Activated gamma-delta T cell (primary cell): Measurements from ENCODE around the gene HSPE1.
A peak's percentile ranks its signal among the peaks of the same experiment; 100 is the strongest.
"Not testable (repeated sequence)": the region's sequence is repeated elsewhere in the genome, so short reads cannot be mapped to it uniquely, and the experiment has no call there.

Experiments used
- DNase-seq: peaks from one replicate; lab custom pipeline; 2025; lab: John Stamatoyannopoulos, UW
- total RNA-seq, 2 donors: gene quantifications; one replicate each; lab custom pipeline; 2026; lab: John Stamatoyannopoulos, UW

Gene HSPE1
- 12.8 to 14.0 reads per million in 2 donors for total RNA-seq

DNA sequence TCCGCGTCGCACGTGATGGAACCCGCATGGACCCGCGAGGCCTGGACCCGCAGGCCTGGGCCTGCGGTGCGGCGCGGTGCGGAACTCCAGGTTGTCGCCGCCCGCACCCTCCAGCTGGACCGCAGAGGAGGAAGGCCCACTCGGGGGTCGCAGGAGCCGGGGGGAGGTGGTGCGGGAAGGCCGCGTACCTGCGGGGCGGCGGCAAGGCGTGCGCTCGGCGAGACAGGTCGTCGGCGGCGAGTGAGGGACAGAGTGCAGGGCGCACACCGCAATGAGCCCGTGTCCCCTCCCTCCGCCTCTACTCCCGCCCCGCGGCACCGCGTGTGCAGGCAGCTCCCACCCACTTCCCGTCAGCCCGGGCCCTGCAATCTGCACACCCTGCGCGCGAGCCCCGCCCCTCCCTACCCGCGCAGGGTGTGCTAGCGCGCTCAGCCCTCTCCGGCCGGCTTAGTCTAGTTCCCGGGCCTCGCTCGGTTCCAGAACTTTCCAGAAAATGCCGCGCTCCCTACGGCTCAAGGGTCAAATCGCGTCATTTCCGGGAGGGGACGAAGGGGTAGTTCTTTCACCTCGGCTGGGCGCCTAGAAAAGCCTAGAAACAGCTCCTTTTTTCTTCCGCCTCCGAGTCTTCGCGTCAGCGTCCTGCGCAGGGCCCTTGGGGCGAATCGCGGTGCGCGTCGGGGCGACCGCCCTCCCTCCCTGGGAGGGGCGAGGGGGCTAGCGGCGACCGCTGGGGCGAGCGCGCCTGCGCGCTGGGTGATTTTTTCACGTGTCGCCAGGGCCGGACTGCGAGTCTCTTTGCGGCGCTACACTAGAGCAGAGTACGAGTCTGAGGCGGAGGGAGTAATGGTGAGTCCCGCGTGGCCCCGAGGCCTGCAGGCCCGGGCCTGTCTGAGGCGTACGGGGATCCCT, at the start of gene HSPE1, which contains the start of gene HSPD1:
TSS of gene HSPE1 (plus strand) at position 786 of the 909 bp plus-strand sequence. CDS start at position 844, 58 bp downstream.
TSS of gene HSPD1 (minus strand) at position 247 of the 909 bp plus-strand sequence. CDS start 992 bp downstream, outside the sequence.
- DNase-seq: peak; percentile 96

DNA sequence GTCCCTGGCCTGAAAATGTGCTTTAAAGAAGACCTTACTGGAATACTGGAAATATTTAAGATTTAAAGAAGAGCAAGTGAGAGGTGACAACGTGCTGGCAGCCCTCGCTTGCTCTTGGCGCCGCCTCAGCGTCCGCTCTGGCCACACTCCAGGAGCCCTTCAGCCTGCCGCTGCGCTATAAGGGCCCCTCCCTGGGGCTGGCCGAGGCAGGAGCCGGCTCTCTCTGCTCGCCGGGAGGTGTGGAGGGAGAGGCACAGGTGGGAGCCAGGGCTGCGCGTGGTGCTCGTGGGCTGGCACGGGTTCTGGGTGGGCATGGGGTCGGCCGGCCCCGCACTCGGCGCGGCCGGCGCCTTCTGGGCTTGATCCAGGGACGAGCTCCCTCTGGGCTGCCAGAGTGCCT, 49.7 kb upstream of the HSPE1 start:
- DNase-seq: no peak

DNA sequence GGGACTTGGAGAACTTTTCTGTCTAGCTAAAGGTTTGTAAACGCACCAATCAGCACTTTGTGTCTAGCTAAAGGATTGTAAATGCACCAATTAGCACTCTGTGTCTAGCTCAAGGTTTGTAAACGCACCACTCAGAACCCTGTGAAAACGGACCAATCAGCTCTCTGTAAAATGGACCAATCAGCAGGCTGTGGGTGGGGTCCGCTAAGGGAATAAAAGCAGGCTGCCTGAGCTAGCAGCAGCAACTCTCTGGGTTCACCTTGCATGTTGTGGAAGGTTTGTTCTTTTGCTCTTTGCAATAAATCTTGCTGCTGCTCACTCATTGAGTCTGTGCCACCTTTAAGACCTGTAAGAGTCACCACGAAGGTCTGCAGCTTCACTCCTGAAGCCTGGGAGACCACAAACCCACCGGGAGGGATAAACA, 49.2 kb upstream of the HSPE1 start:
- DNase-seq: not testable (repeated sequence)

DNA sequence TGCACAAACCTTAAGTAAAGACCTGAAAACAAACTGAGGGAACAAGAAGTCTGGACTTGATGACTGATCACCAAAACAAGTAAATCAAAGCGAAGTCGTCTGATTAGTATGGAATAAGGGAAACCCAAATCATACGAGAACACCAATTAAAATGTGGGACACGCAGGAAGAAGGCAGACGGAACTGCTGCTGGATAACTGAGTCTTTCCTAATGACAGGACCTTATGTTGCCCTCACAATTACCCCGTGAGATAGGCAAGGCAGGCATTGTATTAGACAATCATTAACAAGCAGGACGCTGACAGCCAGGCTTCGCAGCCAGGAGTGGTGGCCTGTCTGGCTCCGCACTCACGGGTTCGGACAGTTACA, 47.4 kb upstream of the HSPE1 start:
- DNase-seq: no peak

DNA sequence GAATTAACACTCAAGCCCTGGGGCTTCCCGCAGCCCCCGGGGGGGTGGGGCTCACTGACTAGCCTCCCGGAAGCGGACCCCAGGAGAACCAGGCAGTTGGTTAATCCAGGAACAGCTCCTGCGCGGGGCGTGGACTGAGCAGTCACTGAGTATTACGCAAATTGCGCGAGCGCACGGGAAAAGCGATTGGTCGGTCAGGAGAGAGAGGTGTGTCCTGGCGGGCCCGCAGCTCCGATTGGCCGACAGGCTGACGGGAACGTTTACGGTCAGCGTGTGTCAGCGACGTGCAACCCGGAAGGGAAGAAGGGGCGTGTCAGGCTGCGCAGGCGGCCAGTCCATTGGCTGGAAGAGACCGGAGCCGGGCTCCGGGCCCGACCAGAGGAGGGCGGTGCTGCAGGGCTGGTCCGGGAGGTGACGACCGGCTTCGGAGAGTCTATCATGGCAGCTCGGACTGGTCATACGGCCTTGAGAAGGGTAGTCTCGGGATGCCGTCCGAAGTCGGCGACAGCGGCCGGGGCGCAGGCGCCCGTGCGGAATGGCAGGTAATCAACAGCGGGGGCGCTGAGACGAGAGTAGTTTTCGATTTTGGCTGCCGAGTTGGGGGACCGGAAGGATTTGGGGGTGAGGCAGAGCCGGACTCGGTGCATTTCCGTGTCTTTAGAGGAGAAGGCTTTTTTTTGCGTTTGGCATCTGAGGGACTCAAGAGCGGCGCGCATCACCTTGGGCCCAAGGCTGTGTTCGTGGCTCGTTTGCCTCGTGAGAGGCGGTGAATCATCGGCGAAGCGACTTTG, 46.9 kb upstream of the HSPE1 start, which contains the start of gene COQ10B:
TSS of gene COQ10B (plus strand) at position 430 of the 791 bp plus-strand sequence. CDS start at position 439, 9 bp downstream.
- DNase-seq: peak; percentile 97

DNA sequence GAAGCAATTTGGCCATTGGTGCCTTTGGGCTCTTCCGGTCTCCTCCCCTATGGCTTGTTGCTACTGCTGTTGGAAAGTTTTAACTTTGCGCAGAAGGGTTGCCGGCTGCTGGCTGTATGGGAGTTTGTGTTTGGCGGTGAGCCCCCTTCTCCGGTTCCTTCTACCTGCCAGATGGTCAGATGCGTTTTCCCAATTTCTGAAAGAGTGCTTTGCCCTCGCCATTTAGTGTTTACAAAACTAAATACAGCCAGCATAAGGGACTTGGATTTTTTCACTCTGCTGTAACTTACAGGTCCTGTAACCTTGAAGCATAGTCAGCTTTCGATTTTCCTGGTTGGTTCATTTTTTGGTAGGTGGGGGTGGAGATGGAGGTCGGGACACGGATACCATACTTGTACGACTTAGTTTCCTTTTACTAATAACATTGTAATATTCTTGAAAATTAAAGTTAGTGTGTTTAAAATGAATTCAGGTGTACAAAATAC, 46.2 kb upstream of the HSPE1 start:
- DNase-seq: no peak

DNA sequence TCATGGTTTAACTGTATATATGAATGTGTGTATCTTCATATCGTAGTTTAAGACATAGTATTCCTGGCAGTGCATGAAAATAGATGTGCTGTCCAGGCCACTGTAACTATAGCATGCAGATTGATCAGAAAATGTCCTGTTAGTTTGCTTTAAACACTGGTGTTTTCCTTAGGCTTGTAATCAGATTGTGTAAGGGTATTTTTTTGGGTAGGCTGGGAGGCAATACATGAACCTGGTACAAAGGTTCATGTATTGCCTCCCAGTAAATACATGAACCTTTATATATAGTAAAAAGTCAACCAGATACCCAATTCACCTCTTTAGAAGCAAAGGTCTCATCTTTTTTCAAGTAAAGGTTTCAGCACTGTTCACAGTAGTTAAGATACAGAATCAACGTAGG, 45.3 kb upstream of the HSPE1 start:
- no peak for DNase-seq

DNA sequence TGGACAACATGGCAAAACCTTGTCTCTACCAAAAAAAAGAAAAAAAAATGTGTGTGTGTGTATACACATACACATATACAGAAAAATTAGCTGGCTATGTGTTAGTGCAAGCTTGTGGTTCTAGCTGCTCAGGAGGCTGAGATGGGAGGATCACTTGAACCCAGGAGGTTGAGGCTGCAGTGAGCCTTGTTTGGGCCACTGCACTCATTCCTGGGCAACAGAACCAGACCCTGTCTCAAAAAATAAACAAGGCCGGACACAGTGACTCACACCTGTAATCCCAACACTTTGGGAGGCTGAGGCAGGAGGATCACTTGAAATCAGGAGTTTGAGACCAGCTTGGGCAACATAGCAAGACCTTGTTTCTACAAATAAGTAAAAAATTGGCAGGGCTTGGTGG, 44.8 kb upstream of the HSPE1 start:
- DNase-seq: no peak

DNA sequence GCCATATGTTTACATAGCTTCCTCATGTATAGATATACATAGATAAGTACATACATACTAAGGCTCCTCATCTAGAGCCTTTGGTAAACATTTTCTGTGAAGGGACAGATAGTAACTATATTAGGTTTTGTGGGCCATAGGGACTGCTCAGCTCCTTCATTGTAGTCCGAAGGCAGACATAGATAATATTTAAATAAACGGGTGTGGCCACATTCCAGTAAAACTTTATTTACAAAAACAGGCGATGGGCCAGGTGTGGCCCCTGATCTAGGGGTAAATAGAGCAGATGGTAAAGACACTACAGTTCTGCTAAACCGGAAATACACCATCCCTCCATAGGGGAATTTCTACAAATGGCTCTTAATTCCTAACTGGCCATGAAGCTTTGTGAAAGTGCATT, 39.5 kb upstream of the HSPE1 start:
- no peak for DNase-seq

DNA sequence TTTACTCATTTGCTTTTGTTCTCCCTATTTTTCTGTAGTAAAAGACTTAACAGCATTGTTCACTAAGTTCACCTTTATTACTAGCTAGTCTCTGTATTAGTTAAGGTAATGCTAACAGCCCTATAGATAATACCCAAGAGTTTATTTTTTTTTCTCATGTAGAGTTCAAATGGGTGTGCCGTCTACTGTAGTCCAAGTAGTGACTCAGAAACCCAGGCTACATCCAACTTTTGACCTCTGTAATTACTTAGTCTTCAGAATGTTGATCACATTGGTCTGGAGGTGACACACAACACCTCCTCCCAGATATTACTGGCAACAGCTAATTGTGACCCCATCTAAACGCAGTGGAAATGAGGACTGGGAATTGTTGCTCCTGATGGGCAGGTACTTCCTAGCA, 39.1 kb upstream of the HSPE1 start:
- no peak for DNase-seq

DNA sequence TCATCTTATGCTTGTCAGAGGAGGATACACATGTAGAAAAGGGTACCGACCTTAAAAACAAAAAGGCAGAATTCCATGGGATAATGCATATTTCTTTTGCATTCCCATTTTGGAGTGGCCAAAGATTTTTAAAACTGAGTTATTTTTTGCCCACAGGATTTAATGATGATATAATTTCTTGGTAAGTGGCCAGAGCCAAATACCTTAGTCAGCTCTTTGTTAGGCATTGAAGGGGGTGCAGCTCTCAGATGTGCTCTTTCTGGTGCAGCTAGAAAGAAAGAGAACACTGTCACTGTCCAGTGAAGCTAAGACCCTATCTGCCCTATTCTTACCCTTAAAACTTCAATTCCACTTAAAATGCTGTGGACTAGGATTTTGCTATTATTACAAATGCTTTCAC, 36.0 kb upstream of the HSPE1 start:
- no peak for DNase-seq

DNA sequence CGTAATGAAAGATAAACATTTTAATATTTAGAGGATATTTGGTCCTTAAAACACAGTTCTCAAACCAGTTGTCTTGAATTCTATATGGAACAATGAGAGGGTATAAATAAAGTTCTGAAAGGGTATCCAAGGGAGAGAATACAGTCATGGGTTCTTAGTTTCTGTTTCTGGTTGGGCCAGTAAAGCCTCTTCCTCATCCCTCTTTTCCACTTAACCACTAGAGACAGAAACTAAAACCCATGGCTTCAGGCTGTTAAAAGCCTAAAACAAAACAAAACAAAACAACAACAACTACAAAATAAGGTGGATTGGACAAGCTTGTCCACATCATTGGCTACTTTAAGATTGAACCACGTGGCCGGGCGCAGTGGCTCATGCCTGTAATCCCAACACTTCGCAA, 28.0 kb upstream of the HSPE1 start:
- DNase-seq: no peak

DNA sequence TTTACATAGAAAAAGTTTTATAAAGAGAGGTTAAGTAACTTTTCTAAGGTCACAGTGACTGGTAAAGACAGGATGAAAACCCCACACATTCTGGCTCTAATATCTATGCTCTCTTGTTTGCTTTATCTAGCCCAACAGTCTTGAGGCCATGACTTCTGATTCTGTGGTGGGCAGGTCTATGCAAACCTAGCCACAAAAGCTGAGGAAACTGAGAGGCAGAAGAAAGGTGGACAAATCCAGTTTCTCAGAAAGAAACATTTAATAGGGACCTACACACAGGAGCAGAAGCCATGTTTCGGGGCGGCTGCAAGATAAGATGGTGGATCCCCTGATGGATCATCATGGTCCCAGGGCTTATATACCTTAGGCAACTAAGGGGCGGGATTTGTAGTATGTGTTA, 22.4 kb upstream of the HSPE1 start:
- no peak for DNase-seq

DNA sequence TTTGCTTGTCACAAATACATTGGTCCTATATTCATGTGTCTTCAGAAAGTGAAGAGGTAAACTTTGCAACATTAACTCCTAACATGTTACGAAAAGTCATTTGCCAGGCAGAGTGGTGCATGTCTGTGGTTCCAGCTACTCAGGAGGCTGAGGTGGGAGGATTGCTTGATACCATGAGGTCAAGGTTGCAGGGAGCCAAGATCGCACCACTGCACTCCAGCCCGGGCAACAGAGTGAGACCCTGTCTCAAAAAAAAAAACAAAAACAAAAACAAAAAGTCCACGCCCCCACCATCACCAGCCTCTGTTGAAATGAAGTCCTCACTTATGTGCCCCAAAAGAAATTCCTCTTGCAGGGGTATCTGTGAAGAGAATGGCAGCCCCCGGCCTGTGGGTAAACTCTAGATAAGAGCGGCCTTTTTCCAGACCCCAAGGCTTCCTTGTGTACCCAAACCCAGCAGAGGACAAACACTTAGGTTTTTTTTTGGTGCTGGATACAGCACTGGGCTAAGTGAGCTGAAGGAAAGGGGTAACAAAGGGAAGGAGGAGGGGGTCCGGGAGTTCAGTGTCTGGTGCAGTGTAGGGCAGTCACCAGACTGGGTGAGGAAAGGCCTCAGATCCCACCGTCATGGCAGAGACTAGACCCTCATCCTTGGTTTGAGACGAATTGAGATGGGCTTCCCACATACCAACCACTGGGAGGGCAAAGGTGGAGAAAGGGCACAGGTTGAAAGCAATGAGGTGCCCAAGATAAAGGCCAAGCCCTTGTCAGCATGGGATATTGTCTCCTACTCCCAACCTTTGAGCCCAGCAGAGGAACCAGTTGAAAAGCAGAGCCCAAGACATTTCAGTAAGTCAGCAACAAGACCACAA, 19.8 kb upstream of the HSPE1 start:
- no peak for DNase-seq

DNA sequence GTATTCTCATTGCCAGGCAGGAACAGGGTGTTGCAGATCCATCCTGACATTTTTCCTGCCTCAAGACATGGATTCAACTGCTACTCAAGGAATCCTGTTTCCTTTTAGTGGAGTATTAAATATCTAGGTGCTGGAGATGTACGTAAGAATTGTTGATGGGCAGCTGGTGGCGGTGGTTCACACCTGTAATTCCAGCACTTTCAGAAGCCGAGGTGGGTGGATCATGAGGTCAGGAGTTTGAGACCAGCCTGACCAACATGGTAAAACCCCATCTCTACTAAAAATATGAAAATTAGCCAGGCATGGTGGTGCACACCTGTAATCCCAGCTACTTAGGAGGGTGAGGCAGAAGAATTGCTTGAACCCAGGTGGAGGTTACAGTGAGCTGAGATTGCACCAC, 15.9 kb upstream of the HSPE1 start:
- not testable (repeated sequence) for DNase-seq

DNA sequence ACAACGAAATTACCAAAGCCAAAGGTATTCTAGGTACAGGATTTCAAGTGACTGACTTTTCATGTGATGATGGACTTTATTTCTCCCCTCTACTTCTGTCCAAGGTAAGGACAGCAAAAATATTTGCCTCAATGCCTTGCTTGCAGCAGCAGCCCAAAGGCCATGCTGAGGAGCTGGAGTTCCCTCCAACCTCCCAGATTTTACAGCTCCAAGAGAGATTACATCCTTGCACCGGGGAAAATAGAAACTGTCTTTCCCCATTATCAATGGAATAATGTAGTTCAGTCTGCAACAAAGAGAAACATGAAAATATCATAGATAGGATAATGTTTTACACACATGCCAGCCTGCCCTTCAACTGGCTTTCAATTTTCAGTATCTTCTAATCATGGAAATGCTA, 14.0 kb upstream of the HSPE1 start:
- DNase-seq: no peak

DNA sequence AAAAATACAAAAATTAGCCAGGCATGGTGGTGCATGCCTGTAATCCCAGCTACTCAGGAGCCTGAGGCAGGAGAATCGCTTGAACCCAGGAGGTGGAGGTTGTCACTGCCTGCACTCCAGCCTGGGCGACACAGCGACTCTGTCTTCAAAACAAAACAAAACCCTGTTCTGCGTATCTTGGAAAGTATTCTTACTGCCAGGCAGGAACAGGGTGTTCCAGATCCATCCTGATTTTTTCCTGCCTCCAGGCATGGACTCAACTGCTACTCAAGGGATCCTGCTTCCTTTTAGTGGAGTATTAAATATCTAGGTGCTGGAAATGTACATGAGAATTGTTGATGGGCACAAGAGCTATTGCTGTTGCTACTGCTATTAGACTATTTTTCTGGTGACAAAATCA, 12.8 kb upstream of the HSPE1 start:
- no peak for DNase-seq

DNA sequence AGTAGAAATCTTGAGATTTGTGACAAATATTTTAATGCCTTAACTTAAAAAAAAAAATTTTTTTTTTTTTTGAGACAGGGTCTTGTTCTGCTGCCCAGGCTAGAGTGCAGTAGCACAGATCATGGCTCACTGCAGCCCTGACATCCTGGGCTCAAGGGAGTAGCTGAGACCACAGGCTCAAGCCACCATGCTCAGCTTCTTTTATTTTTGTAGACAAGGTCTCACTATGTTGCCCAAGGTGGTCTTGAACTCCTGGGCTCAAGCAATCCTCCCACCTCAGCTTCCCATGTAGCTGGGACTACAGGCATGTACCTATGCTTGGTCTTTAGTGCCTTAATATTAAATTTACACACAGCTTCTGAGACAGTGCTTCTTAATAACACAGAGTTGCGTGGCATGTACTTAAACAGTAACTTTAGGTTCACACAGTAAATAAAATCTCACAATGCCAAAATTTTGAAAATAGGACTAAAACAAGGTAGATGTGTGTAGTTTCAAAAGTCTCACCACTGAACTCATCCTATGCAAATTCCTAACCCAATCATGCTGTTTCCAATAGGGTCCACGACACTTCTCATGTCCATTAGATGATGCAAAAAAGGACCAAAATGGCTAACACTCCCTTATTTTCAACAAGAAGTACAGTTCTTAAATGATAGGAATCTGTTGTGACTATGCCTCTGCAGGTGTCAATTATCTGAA, 4.6 kb upstream of the HSPE1 start:
- DNase-seq: no peak

DNA sequence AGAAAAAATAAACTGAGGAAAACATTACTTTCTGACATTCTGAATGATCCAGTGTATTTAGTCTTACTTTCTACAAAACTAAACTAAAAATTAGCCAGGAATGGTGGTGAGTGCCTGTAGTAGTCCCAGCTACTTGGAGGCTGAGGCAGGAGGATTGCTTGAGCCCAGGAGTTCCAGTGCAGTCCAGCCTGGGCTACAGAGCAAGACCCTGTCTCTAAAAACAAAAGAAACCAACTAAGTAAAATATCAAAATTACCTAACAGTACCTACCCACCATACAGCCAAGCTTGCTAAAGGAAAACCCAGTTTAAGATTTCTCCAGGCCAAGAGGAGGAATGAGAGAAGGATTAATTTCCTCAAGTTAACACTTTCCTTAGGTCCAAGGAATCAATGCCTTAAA, 3.5 kb upstream of the HSPE1 start:
- no peak for DNase-seq

DNA sequence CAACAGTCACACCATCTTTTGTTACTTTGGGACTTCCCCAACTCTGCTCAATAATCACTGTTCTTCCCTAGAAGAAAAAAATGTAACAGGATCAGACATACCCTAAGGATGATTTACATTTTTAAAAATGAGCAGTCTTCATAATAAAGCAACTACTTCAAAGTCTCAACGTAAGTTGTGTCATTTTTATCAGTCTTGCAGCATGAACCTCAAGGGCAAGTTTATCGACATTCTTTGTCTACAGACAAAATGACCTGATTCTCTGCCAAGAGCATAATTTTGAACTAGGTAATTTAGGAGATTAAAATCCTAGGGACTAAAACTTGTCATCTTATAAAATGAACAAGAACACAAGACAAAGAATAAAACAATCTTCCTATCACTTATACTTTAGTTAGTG, 2.9 kb upstream of the HSPE1 start:
- no peak for DNase-seq
